Testis (tissue), 2 donors: ENCODE data around the gene KCNIP1.

Source experiments
- CTCF ChIP-seq, 3 experiments: fragments of 450-650 bp in 2 of 3; fragments of 200-600 bp in 1 of 3; sonication (generic) in 1 of 3; IDR thresholded peaks; one replicate each; pipeline ENCODE4 v1.5.1; 2016 to 2019; ENCODE audit warnings: antibody characterized with exemption in 3 of 3, mild to moderate bottlenecking in 2 of 3, moderate library complexity in 1 of 3
- POLR2A ChIP-seq: fragments of 450-650 bp; IDR thresholded peaks from one replicate; pipeline ENCODE4 v1.6.1; 2017; ENCODE audit warnings: antibody characterized with exemption, mild to moderate bottlenecking, moderate library complexity

- TF ChIP-seq CTCF (IDR thresholded peaks at IDR 0.05) (no peak), POLR2A (no peak)
These were observed 94.1 kb downstream of the KCNIP1 start for GRCh38 chr5:170597872-170598271.
